GM12891 (cell line): ENCODE results near the gene ABHD1.
"Not testable (repeated sequence)": the region's sequence is repeated elsewhere in the genome, so short reads cannot be mapped to it uniquely, and the experiment has no call there.

Experiments used
- DNase-seq: peaks from one replicate; pipeline ENCODE4 v3.0.0; 2011; ENCODE audit warnings: low spot score; ENCODE audit not compliant: insufficient read length
- FAIRE-seq: peaks from 2 replicates; lab custom pipeline; 2011; peaks lifted over from hg19 to GRCh38; lab: Jason Lieb, UNC
- PAX5 ChIP-seq: IDR thresholded peaks from 2 replicates; pipeline ENCODE4 v1.6.1; 2011; ENCODE audit warnings: low read length, moderate library complexity, mild to moderate bottlenecking; ENCODE audit not compliant: insufficient read depth, severe bottlenecking
- POLR2A ChIP-seq: IDR thresholded peaks from 2 replicates; pipeline ENCODE4 v1.6.1; 2011; ENCODE audit warnings: low read depth, low read length, control low read depth
- POLR2AphosphoS5 ChIP-seq: IDR thresholded peaks from 2 replicates; pipeline ENCODE4 v1.6.1; 2011; ENCODE audit warnings: low read depth, low read length, control low read depth
- POU2F2 ChIP-seq: IDR thresholded peaks from 2 replicates; pipeline ENCODE4 v1.6.1; 2011; ENCODE audit warnings: low read depth, mild to moderate bottlenecking, control low read depth, low read length, moderate library complexity
- SPI1 ChIP-seq: IDR thresholded peaks from 2 replicates; pipeline ENCODE4 v1.6.1; 2011; ENCODE audit warnings: low read depth, low read length, control low read depth
- TAF1 ChIP-seq: IDR thresholded peaks from 2 replicates; pipeline ENCODE4 v1.6.1; 2011; ENCODE audit warnings: low read depth, low read length, control low read depth

ABHD1 gene

DNA sequence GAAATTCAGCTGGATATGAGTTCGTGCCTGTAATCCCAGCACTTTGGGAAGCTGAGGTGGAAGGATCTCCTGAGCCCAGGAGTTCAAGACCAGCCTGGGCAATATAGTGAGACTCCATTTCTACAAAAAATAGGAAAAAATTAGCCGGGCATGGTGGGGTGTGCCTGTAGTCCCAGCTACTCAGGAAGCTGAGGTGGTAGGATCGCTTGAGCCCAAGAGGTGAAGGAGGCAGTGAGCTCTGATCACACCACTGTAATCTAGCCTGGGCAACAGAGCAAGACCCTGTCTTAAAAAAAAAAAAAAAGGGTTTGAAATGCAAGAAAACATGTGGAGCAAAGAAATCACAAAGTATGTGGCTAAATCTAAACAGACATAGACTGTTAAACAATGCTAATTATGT is 14.5 kb upstream of the ABHD1 start:
- FAIRE-seq (no peak), DNase-seq (no peak)
- TF ChIP-seq TAF1 (no peak), SPI1 (no peak), PAX5 (no peak), POLR2A (no peak), POU2F2 (no peak), POLR2AphosphoS5 (no peak)

DNA sequence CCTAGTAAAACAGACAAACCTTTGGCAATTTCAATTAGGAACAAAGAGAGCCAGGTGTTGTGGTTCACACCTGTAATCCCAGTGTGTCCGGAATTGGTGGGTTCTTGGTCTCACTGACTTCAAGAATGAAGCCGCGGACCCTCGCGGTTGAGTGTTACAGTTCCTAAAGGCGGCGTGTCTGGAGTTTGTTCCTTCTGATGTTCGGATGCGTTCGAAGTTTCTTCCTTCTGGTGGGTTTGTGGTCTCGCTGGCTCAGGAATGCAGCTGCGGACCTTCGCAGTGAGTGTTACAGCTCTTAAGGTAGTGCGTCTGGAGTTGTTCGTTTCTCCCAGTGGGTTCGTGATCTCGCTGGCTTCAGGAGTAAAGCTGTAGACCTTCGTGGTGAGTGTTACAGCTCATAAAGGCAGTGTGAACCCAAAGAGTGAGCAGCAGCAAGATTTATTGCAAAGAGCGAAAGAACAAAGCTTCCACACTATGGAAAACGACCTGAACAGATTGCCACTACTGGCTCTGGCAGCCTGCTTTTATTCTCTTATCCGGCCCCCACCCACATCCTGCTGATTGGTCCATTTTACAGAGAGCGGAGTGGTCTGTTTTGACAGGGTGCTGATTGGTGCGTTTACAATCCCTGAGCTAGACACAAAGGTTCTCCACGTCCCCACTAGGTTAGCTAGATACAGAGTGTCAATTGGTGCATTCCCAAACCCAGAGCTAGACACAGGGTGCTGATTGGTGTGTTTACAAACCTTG is 12.8 kb upstream of the ABHD1 start:
- FAIRE-seq, DNase-seq: not testable (repeated sequence)

DNA sequence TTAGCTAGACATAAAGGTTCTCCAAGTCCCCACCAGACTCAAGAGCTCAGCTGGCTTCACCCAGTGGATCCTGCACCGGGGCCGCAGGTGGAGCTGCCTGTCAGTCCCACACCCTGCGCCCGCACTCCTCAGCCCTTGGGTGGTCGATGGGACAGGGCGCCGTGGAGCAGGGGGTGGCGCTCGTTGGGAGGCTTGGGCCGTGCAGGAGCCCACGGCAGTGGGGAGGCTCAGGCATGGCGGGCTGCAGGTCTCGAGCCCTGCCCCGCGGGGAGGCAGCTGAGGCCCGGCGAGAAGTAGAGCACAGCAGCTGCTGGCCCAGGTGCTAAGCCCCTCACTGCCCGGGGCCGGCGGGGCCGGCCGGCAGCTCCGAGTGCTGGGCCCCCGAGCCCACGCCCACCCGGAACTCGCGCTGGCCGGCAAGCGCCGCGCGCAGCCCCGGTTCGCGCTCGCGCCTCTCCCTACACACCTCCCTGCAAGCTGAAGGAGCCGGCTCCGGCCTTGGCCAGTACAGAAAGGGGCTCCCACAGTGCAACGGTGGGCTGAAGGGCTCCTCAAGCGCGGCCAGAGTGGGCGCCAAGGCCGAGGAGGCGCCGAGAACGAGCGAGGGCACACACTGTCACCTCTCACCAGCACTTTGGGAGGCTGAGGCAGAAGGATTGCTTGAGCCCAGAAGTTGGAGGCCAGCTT is 12.1 kb upstream of the ABHD1 start:
- FAIRE-seq, DNase-seq: not testable (repeated sequence)

DNA sequence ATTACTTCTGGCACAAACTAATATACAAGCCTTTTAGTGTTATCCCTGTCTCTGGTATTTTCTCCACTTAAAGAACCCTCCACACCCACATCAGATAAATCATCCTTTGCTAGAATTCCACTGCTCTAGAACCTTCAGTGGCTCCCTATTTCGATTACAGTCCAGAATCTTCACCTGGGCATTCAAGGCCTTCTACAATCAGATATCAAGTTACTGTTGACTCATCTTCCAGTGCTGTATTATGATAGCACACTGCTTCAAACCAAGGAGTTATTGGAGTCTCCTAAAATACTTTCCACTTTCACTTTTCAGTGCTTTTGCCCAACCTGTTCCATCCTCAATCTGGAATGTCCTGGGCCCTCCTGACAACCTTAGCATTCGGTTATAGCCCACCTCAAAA is 8.1 kb upstream of the ABHD1 start:
- no peak for TF ChIP-seq POLR2AphosphoS5
- no peak for TF ChIP-seq POLR2A
- TF ChIP-seq SPI1 = no peak
- no peak for TF ChIP-seq TAF1
- TF ChIP-seq PAX5 = no peak
- no peak for TF ChIP-seq POU2F2
- no peak for DNase-seq
- no peak for FAIRE-seq

DNA sequence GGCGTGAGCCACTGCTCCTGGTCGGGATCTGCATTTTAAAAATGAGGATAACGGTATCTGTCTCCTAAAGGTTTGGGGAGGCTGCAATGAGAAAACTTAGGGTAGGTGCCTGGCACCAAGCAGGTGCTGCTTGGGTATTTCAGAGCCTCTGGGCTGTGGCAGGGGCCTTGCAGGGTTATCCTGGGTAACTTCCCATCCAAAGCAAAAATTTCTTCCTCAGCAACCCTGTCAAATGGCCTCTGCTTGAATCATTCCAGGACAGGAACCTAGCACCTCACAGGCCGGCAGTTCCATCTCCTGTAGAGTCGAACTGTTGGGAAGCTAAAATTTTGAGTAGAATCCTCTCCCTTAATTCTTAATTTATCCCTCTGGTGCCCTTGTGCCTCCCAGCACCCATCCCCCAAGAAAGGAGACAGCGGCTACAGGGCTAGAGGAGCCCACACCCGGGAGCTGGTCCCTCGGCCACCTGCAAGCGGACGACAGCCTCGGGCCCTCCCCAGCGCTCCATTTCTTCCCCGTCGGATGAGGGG is 5.6 kb upstream of the ABHD1 start:
- no peak for FAIRE-seq
- no peak for TF ChIP-seq POU2F2
- no peak for TF ChIP-seq PAX5
- TF ChIP-seq POLR2A = no peak
- TF ChIP-seq POLR2AphosphoS5 = no peak
- TF ChIP-seq SPI1 = no peak
- TF ChIP-seq TAF1 = no peak
- no peak for DNase-seq

DNA sequence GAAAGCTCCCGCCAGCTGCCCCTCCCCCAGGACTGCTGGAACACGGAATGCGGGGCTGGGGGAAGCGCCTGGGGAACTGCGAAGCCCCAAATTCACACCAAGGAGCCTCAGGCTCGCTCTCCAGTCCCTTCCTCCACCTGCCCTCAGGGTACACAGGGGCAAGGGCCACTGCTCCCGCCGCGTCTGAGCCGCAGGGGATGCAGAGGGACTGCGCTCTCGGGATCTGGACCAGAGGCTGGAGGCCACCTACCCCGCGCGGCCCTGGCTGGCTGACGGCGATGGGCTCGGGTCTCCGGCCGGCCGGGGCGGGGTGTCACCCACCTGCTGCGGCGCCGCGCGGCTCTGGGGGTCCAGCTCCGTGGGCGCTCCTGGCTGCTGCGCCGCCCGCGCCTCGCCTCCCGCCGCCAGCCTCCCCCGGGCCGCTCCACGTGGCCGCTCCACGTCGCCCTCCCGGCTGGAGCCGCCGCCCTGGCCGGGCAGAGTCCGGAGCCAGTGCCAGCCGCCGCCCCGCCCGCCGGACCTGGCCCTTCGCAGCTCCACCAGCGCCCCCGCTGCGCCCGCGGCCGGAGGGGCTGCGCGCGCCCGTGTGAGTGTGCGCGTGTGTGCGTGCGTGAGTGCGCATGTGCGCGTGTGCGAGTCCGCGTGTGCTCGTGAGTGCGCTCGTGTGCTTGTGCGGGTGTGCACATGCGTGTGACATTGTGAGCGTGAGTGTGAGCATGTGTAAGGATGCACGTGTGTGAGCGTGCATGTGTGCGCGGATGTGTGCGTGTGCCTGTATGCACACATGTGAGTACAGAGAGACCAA is 4.9 kb upstream of the ABHD1 start, which contains the start of gene CGREF1:
CGREF1 (minus strand) TSS at position 604 of the 805 bp plus-strand sequence. CDS start 14,762 bp downstream, outside the sequence.
- FAIRE-seq (peak; percentile 94), DNase-seq (peak; percentile 55)
- no peak for TF ChIP-seq POLR2AphosphoS5
- no peak for TF ChIP-seq POU2F2
- TF ChIP-seq TAF1 = no peak
- no peak for TF ChIP-seq SPI1
- TF ChIP-seq PAX5 = no peak
- TF ChIP-seq POLR2A = no peak

DNA sequence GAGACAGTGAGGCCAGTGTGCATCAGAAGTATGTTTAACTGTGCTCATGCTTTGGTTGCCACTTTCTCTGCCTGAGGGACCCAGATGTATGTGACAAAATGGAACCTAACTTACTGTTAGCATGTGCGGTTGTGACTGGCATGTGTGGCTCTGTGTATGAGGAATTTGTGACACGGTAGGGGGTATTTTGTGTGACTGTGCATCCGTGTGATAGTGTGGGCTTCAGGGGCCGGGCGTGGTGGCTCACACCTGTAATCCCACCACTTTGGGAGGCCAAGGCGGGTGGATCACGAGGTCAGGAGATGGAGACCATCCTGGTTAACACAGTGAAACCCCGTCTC is 4.3 kb upstream of the ABHD1 start:
- not testable (repeated sequence) for FAIRE-seq, DNase-seq

DNA sequence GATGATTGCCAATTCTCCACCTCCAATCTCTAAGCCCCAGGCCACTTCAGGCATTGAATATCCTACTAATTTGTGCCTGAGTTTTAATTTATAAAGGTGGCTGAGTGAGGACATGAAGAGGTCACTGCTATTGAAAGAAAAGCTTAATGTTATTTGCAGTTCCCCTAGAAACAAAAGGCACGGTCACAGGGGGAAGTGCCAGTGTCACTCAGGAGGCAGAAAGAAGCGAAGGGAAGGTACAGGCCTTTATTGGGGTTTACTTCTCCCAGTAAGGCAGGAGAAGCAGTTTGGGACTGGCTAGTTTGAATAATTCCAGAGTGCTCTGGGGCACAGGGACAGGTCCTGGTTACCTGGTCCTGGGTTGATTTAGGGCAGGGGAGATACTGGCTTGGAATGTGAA is 1.7 kb upstream of the ABHD1 start:
- TF ChIP-seq POLR2A = no peak
- no peak for TF ChIP-seq POLR2AphosphoS5
- TF ChIP-seq TAF1 = no peak
- TF ChIP-seq SPI1 = no peak
- no peak for TF ChIP-seq POU2F2
- no peak for TF ChIP-seq PAX5
- no peak for DNase-seq
- no peak for FAIRE-seq

DNA sequence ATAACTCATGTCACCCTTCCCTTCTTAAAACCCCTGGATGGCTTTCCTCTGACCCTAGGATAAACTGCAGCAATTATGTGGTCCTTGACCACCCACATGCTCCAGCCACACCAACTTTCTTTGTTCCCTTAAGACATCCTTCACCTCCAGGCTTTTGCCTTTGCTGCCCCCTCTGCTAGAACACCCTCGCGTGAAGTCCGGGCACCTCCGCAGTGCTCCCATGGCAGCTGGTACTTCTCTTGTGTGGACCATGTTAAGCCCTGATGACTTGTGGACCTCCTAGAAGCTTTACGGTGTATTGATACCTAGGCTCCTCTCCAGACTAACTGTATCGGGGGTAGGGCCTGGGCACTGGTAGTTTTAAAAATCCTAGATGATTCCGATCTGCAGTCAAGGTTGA is 824 bp upstream of the ABHD1 start:
- DNase-seq (no peak), FAIRE-seq (no peak)
- TF ChIP-seq PAX5 (no peak), POU2F2 (no peak), SPI1 (no peak), TAF1 (no peak), POLR2A (no peak), POLR2AphosphoS5 (no peak)

DNA sequence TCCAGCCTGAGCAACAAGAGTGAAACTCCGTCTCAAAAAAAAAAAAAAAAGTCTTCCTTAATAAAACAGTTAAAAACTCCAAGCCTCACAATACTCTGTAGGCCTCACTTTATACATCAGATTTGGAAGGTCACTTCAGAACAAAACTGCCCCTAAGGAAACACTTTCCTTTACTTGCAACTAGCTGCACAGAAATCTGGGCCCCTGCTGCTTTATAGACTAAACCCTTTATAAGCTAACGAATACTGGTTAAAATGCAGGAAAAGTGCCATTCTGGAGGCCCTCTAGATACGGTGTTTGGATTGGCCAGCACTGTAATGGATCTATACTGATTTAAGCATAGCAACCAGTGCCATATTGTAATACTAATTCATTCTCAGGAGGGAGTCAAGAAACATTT is 1.5 kb downstream of the ABHD1 start:
- FAIRE-seq (no peak), DNase-seq (no peak)
- no peak for TF ChIP-seq POU2F2
- TF ChIP-seq PAX5 = no peak
- no peak for TF ChIP-seq SPI1
- TF ChIP-seq POLR2A = no peak
- TF ChIP-seq TAF1 = no peak
- TF ChIP-seq POLR2AphosphoS5 = no peak
